NCI-H1105 (cell line): ENCODE results near the gene C3orf52.

ENCODE experiments used
- DNase-seq: peaks from one replicate; lab custom pipeline; 2025; lab: John Stamatoyannopoulos, UW

Gene C3orf52

GRCh38 chr3:112136959-112137693 is 50.9 kb downstream of the C3orf52 start:
- DNase-seq, result no peak

DNA sequence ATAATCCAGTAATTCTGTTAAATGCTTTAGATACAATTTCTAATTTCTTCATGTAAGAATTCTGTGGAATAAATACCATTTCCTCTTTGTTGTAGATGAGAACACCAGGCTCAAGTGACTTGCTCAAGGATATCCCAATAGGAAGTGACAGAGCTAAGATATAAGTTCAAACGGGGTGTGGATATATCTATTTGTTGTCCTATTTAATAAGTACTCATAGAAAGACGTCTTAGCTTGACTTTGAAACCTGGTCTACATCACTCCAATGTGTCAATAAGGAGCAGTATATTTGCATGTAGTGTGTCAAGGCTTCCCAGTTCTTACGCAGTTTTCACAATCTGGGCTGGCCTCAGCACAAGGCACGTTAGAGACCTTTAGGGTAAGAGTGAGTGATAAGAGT is 51.6 kb downstream of the C3orf52 start:
- no peak for DNase-seq

- no peak for DNase-seq
Measured at GRCh38 chr3:112138219-112138969, 52.2 kb downstream of the C3orf52 start.

GRCh38 chr3:112140584-112140983 is 54.4 kb downstream of the C3orf52 start:
- no peak for DNase-seq

GRCh38 chr3:112141293-112141692 is 55.1 kb downstream of the C3orf52 start:
- DNase-seq, result no peak

- no peak for DNase-seq
Measured at GRCh38 chr3:112143251-112143650, 57.1 kb downstream of the C3orf52 start.

GRCh38 chr3:112143689-112144088 is 57.5 kb downstream of the C3orf52 start:
- DNase-seq, result no peak

GRCh38 chr3:112149136-112149535 is 62.9 kb downstream of the C3orf52 start:
- no peak for DNase-seq

GRCh38 chr3:112167758-112168157 is 81.6 kb downstream of the C3orf52 start:
- no peak for DNase-seq
